ENCODE data around the gene HOXD8. TPM values are rescaled to one million over a fixed set of nuclear protein-coding genes. Genes with fewer than 3 reads are reported as not detected.
A peak's percentile ranks its signal among the peaks of the same experiment; 100 is the strongest.

The HOXD8 gene
- not detected in 2 replicates for total RNA-seq (ENCODE audit: low replicate concordance)

DNA sequence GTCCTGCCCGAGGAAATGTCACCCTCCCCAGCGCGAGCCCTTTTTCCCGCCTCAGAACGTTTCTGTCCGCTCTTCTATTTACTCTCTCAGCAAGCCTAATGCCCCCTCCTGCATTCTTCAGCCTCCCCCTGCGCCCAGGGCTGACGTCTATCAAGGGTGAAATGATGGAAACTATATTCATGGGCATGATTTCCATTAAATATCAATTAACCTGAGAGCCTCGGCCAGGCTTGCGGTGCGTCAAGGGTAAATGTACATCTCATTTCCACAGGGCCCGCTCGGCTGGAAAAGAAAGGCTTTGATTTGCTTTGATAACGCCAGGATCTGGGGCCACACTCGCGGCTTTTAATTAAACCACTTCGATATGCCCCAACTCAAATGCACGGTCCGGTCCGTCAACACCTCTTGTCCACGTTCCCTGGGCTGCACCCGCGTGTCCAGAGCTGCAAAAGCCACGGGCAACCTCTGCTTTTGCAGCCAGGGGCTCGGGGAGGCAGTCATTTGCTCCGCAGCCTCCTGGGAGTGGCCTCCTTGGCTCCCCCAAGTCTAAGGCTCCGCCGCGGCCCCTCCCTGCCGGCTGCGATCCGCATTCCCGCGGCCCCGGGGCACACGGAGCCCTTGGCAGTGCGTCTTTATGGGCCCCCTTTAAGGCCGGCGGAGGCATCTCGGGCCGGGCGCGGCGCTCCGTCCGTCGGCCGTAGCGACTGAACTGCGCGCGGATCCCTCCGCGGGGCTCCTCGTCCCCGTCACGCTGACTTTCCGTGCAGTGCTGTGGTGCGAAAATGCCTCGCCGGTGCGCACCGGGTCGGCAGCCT is at the start of gene HOXD8:
TSS of gene HOXD8 (plus strand) at position 724 of the 815 bp plus-strand sequence. CDS start 662 bp downstream, outside the sequence.
- peak within 1 kb of the TSS; percentile 39 for H3K4me3 ChIP-seq
- H3F3A ChIP-seq (ENCODE audit: low read depth), result peaks cover 3% of the 10 kb centered on the region
- Mint-ChIP-seq H3K9me3 (peaks cover 8% of the 10 kb centered on the region), H3K27ac (no peak within 1 kb of the TSS), H3K27me3 (ENCODE audit: insufficient read depth, low read depth) (peaks cover 90% of the 10 kb centered on the region), H3K36me3 (no peaks in the 10 kb centered on the region), H3K4me3 (peak within 1 kb of the TSS; percentile 79), H3K4me1 (peaks cover 12% of the 10 kb centered on the region)
- no peak within 1 kb of the TSS for H3K9ac ChIP-seq
- peaks cover 90% of the 10 kb centered on the region for H4K20me1 ChIP-seq (ENCODE audit: low read depth)
- H3K9me3 ChIP-seq (ENCODE audit: low read depth), result no peaks in the 10 kb centered on the region
- no peak within 1 kb of the TSS for H3K27ac ChIP-seq
- H3K79me2 ChIP-seq (ENCODE audit: low read depth), result no peaks in the 10 kb centered on the region
- DNase-seq (ENCODE audit: low spot score), result peak; percentile 88
- H2AFZ ChIP-seq (replicated peaks), result no peak within 1 kb of the TSS
- H3K4me2 ChIP-seq, result peak within 1 kb of the TSS; percentile 69
- no peaks in the 10 kb centered on the region for H3K36me3 ChIP-seq
- peaks cover 3% of the 10 kb centered on the region for H3K4me1 ChIP-seq
- peaks cover 100% of the 10 kb centered on the region for H3K27me3 ChIP-seq
- TF ChIP-seq CTCF (IDR thresholded peaks at IDR 0.05) (no peak), EZH2phosphoT487 (IDR thresholded peaks at IDR 0.05) (peak; percentile 92), EZH2 (IDR thresholded peaks at IDR 0.05) (peak; percentile 95)

DNA sequence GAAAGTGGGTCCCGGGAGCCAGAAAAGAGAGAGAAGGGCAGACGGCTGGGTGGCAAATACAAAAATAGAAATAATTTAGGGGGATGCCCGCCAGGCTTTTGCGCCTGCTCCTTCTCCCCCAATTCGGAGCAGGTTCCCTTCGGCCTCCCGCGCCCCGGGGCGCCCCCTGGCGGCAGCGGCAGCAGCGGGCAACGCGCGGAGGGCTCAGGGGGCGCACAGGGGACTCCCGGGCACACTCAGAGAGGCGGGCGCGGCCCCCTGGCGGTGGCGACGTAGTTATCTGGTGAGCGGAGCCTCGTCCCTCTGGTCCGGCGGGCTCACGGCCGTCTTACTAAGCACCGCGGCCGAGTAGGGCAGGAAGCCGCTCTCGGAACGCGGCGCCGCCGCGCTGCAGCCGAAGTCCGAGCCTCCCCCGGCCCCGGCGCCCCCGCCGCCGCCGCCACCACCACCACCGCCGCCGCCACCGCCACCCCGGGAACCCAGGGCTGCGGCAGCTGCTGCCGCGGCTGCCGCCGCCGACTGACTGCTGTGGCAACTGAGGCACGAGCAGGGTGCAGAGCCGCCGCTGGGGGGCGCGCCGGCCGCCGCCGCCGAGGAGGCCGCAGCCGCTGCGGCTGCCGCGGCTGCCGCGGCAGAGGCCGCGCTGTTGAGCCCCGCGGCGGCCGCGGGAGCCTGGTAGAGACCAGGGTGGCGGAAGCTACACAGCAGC is 49.5 kb upstream of the HOXD8 start:
- no peak overlapping the region for H2AFZ ChIP-seq (replicated peaks)

More for the DNA sequence above, 49.5 kb upstream of the HOXD8 start:
- peaks cover 76% of the 10 kb centered on the region for H4K20me1 ChIP-seq (ENCODE audit: low read depth)
- H3K4me1 Mint-ChIP-seq, result peaks cover 17% of the 10 kb centered on the region
- H3K9me3 Mint-ChIP-seq, result no peaks in the 10 kb centered on the region
- no peak overlapping the region for H3K27ac Mint-ChIP-seq
- DNase-seq (ENCODE audit: low spot score), result peak; percentile 94
- H3K4me3 ChIP-seq, result peak overlapping the region; percentile 40
- TF ChIP-seq EZH2phosphoT487 (IDR thresholded peaks at IDR 0.05) (peak; percentile 5), CTCF (IDR thresholded peaks at IDR 0.05) (peak; percentile 96), EZH2 (IDR thresholded peaks at IDR 0.05) (no peak)
- peaks cover 82% of the 10 kb centered on the region for H3K27me3 Mint-ChIP-seq (ENCODE audit: insufficient read depth, low read depth)
- peak overlapping the region; percentile 62 for H3K4me3 Mint-ChIP-seq
- no peaks in the 10 kb centered on the region for H3K36me3 ChIP-seq
- no peaks in the 10 kb centered on the region for H3K9me3 ChIP-seq (ENCODE audit: low read depth)
- peaks cover 21% of the 10 kb centered on the region for H3F3A ChIP-seq (ENCODE audit: low read depth)
- H3K27ac ChIP-seq, result no peak overlapping the region
- H3K79me2 ChIP-seq (ENCODE audit: low read depth), result no peaks in the 10 kb centered on the region
- H3K27me3 ChIP-seq, result peaks cover 100% of the 10 kb centered on the region
- peak overlapping the region; percentile 70 for H3K4me2 ChIP-seq
- H3K9ac ChIP-seq, result no peak overlapping the region
- peaks cover 7% of the 10 kb centered on the region for H3K4me1 ChIP-seq
- H3K36me3 Mint-ChIP-seq, result no peaks in the 10 kb centered on the region

All from neural progenitor cell (in vitro differentiated cells).